MV-4-11 (cell line): ENCODE measurements around the gene ENOSF1.
A peak's percentile ranks its signal among the peaks of the same experiment; 100 is the strongest.

Source experiments
- DNase-seq: peaks from one replicate; lab custom pipeline; 2025; lab: John Stamatoyannopoulos, UW

Gene ENOSF1

DNA sequence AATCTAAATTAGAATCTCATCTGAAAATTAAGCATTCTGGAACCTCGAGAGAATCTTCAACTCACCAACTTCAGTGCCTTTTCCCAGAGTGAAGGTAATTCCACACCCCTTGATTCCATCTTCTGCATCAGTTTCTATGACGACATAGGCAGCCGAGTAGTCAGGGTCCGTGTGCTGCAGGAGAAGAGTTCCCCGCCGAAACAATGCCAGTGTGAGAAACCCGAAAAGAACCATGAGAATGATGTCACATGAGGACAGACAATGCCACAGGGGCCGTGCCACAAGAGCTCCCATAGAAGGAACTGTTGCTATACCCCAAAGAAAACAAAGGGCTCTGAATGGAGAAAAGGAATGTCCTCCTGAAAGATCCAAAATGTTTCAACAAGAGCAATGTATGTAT lies 6.0 kb downstream of the ENOSF1 start:
- no peak for DNase-seq

DNA sequence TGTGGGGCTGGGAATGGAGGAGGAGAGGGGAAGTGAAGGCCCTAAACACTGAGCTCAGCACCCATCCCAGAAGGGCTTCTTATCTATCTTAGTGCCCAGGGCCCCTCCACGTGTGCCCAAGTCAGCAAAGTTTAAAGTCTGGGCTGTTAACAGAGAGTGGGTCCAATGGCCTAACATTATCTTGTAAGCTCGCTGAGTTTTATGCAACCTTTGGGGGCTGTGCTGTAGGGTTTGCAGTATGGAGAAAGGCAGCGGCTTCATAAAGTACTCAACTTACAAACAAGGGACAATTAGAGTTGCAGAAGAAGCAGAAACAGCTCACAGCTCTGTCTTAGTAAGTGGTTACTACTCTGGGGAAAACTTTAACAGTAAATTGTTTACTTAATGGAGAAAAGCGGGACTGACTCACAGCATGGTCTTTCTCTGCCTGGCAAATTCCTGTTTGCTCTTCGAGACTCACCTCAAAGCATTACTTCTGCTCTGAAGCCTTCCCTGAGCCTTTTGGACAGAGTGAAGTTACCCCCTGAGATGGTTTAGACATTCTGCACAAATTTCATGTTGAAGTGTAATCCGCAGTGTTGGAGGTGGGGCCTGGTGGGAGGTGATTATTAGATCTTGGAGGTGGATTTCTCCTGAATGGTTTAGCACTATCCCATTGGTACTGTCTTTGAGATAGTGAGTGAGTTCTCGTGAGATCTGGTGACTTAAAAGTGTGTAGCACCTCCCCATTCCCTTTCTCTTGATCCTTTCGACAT lies 9.0 kb downstream of the ENOSF1 start:
- no peak for DNase-seq

DNA sequence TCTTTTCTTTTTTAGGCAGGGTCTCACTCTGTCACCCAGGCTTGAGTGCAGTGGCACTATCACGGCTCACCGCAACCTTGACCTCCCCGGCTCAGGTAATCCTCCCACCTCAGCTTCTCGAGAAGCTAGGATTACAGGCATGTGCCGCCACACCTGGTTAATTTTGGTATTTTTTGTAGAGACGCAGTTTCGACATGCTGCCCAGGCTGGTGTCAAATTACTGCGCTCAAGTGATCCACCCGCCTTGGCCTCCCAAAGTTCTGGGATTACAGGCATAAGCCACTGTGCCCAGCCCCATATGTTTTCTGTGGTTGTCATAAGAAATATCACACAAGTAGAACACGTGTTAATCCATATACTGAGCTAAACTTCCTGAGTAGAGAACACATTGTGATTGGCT lies 14.6 kb downstream of the ENOSF1 start:
- no peak for DNase-seq

DNA sequence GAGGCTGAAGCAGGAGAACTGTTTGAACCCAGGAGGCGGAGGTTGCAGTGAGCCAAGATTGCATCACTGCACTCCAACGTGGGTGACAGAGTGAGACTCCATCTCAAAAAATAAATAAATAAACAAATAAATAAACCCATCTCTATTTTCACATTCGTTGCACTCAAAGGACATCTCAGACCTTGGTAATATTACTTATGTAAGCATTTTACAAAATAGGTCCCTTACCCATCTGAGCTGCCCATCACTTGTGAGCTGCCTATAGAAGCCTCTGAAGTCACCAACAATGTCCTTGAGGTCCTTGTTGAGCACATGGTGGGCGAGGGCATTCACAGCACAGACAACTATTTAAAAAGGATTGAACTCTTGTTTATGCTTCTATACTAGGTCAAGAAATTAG lies 15.4 kb downstream of the ENOSF1 start:
- DNase-seq, result no peak

DNA sequence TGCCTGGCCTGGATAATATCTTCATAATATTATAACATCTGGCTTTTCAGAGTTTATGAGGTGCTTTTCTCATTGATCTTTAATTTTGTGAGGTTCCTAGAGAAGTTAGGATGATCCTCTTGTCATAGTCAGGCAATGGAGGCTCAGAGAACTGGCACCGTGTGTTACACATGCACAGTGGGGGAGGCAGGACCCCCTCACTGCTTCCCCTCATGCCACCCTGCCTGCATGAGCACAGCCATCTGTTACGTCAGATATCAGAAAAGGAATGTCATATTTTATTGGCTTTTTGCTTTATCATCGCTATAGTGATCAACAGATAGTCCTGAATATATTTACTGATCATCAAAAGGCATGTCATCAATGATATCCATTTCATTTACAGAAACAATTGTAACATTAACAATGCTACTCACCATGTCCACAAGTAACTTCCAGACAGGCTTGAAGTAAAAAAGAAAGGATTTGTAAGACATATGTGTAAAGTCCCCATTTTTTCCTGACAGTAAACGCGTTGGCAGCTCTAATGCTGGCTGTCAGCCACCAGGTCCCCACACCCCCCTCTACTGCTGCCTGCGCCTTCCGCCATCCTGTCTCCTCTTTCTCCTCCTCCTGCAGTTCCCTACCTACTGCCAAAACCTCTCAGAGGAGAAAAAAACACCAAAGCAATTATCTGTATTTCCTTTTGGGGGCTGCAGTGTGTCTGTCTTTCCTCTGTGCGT lies 18.8 kb downstream of the ENOSF1 start:
- DNase-seq, result no peak

DNA sequence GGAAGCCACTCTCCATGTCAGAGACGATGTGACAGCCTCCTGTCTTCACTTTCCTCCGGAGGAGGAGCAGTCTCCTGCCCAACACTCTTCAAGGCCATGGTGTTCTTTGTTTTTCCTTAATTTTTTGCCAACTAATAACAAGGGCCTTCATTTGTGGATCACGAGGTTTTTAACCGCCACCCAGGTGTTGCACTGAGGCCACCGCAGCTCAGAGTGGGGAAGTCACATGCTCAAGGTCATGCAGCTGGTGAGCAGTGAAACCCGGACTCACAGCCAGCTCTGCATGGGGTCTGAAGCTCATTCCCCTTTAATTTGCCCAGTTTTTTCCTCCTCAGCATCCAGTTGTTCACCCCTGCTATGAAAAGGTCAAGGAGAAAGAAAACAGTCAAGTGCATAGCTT lies 19.6 kb downstream of the ENOSF1 start:
- no peak for DNase-seq

DNA sequence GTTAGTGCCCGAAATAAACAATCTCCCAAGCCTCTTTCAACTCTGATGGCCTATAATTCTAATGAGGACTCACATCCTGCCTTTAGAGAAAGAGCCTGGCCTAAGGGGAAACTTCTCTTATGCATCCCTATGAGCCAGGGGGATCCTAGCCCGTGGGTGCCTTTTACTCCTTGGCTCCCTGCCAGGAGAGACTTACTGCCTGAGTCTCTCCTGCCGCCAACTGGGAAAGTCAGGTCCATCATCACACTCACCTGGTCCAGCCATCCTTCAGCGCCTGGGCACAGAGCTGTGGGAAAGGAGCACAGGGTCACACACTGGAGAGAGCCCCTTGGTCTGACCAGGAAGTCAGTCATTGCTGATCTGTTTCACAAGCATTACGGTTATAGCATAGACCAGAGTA lies 24.1 kb downstream of the ENOSF1 start:
- peak; percentile 28 for DNase-seq

DNA sequence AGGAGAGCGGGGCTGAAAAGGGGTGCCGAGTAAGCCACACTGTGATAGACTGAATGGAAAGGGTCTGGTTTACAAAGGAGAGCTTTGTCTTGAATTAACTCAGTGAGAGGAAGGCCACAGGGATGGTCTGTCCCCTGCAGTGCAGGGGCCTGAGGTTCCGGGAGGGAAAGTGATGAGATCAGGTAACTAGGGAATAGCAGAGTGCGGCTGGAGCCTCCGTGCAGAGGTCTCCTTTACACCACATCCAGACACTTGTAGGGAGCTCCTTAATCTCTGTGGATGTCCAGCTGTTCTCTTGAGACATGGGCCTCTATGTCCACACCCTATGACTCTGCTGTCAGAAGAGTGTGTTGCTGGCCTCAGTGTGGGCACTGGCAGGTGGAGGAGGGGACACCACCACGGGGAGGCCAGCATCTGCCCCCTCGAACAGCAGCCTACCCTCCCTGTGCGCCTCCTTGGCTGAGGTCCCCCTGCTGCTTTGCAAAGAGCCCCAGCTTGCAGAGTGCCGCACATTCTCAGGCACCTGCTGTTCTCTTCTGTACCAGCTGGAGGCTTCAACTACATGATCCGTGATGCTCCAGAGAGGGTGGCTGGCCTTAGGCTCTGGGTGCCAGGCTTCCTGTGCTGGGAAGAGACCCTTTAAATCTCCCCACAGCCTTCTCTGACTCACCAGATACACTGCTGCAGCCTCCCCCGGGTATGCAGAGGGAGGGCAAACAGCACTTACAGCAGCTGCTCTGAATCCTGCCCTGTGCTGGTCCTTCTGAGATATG lies 25.9 kb downstream of the ENOSF1 start:
- DNase-seq, result no peak

DNA sequence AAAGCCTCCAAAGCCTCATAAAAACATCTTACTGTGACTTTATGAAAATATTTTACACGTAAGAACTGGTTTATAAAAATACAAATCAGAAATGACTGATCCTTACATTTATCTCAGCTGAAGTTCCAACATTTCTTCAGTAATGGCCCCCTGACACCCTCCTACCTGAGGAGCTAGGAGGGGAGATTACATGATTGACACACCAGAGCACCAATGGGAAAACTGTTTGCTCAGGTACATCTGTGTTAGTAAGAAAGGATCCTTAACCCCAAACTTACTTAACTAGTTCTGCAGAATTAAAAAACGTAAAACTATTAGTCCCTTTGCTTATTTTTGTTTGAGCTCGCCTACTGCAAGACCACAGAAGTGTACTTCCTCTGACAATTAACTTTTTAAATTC lies 27.0 kb downstream of the ENOSF1 start:
- DNase-seq, result no peak

DNA sequence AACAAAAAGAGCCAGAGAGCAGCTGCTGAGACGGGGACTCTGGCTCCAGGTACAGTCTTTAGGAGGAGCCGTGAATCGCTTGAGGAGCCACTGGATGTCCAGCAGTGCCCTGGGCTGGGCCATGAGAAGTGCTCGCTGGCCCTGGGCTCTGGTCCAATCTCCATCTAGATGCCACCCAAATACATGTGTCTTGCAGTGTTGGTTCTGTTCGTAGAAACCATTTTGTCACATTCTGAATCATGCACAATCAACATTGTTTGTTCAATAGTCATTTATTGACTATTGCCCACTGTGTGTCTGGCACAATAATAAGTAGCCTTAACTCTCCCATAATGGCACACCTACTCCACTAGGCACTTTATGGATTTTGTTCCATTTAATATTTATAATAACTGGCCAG lies 28.9 kb downstream of the ENOSF1 start:
- no peak for DNase-seq

DNA sequence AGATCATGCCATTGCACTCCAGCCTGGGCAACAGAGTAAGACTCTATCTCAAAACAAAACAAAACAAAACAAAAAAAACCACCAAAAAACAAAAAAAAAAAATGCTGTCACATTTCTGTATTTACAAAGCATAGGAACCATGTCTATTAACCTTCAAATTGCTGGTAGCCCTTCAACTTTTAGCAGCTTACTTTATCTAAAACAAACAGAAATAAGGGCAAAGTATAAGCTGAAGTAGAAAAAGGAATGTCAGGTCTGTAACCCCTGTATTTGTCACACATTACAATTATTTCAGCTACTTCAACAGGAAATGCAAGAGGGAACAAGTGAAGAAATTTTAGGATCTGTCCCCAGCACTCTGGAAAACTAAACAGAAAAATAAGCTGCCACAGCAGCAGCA lies 29.6 kb downstream of the ENOSF1 start:
- DNase-seq, result no peak

DNA sequence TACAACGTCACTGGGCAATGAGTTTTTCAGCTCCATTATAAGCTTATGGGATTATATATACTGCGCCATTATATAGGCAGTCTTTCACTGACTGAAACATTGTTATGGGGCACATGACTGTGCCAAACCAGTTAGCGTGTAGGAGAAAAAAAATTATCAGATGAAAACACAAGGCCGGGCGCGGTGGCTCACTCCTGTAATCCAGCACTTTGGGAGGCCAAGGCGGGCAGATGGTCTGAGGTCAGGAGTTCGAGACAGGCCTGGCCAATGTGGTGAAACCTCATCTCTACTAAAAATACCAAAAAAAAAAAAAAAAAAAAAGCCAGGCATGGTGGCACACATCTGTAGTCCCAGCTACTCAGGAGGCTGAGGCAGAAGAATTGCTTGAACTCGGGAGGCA lies 30.0 kb downstream of the ENOSF1 start:
- peak; percentile 19 for DNase-seq

DNA sequence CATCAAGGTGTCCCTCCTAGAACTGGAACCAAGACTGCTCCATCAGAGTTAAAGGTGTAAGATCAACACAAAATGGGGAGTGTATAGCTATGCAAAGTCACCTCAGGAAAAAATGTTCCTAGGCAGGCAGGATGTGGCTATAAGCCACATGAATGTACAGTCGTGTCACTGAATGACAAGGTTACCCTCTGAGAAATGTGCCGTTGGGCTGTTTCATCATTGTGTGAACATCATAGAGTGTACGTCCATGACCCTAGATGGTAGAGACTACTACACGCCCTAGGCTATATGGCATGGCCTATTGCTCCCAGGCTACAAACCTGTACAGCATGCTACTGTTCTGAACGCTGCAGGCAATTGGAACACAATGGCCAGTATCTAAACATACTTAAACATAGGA lies 30.4 kb downstream of the ENOSF1 start:
- DNase-seq, result no peak

DNA sequence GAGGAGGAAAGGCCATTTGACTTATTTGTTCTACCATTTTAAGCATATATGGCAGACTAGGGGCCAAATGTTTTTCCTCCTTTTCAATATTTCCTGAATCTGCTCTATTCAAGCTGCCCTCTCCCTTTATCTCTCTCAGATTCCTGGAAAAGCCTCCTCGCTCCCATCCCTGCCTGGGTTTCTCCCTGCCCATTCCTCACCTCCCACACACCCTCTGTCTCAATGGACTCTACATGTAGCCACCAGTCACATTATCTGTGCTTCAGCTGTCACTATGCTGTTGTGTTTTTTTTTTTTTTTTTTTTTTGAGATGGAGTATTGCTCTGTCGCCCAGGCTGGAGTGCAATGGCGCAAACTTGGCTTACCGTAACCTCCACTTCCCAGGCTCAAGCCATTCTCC lies 32.0 kb downstream of the ENOSF1 start:
- DNase-seq, result no peak

DNA sequence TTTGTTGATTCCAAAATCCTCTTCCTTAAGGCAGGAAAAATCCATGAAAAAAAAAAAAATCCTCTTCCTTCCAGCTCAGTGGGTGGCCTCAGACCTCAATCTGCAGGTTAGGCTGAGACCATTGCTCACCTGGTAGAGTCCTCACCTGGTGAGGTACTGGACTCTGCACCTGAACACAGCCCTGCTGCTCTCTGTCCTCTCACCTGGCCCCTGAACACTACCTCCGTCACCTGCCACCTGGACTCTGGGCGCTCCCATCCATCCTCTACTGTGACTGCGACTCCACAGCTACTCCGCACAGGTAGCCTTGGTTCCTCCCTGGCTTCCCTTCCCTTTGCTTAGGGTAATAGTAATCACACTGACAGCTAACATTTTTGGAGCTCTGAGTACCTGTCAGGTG lies 32.9 kb downstream of the ENOSF1 start:
- no peak for DNase-seq

DNA sequence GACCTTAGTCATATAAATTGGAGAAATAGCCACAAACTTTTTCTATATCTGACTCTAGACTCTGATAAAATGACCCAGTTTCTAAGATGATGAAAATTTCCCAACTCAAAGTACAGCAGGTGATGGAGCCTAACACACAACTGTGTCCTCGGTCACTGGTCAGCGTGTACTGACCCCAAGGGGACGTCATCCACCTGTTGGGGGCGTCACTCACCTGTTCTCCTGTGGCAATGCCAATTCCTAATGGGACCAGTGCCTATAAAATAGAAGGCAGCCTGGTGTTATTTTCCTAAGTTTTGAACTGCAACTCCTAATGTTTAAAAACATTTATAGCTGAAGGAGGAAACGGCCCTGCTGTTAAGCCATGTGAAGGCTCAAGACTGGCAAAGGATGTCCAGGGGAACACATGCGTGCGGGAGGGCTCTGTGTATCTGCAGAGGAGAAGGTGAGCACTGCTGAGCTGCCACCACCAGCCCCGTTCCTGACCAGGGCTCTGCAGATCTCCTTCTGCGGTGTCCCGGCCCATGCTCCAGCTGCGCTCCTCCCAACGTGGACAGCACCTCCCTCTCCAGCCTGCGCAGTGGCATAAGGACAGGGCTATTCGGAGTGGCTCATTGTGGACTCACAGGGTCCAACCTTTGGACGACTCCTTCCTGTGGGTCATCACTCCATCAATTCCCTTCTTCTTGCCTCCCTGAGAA lies 33.8 kb downstream of the ENOSF1 start:
- no peak for DNase-seq

DNA sequence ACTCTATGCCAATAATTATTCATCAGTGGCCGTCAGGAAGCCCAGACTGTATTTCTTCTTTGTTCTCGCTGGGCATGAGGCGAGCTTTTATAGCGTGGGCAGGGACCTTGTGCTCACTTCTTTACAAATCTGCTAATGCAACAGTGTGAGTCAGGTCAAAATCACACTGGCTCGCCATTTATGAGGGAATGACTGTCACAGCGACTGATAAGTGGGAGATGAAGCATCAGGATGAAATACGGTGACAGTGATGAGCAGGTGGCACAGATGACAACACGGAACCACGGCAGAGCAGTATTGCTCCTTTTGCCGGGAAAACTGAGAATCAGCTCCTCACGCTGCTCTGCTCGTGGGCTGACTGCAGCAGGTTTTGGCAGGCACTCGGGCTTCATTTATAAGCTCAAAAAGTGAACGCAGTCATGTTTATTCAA lies 34.5 kb downstream of the ENOSF1 start:
- no peak for DNase-seq

DNA sequence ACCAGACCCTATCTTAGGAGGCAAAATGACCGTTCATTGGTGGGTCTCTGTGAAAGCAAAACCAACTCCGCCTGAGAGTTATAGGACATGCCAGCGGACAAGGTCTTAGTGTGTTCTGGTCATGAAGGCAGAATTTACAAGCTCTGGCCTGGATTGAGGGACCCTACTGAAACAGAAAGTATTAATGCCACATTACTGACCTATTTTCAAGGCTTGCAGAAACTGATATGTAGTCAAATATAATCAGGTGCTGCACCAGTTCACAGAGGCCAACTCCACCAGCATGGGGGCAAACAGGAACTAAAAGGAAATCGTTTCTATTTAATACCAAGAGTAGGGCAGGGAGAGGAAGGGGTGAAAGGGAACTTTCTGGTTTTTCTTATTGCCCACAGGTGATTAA lies 35.3 kb downstream of the ENOSF1 start:
- DNase-seq, result no peak

DNA sequence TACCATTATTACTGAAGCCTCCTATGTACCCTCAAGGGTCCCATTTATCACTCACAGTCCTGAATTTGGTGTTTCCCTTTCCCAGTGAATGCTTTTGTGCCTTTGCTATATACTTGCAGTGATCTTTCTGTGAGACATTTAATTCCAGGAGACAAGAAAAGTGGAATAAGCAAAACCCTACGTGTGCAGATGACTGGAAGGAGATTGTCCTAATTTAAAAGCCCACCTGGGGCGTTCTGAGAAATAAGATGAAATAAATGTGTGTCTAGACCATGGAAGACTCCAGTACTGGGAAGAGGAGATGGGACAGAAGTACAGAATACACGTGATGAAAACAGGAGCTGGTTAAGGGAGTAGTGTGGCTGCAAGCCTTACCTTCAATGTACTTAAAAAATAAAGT lies 35.7 kb downstream of the ENOSF1 start:
- DNase-seq, result no peak

DNA sequence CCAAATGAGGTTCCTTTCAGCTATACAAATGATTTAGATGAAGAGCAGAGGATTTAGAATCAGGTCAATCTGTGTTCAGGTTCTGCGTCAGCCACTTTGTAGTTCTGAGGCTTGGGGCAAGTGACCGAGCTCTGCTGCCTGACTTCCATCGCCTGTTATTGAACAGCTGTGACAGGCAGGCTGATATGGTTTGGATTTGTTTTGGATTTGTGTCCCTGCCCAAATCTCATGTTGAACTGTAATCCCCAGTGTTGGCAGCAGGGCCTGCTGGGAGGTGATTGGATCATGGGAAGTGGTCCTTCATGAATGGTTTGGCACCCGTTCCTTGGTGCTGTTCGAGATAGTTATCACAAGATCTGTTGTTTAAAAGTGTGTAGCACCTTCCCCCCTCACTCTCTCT lies 36.4 kb downstream of the ENOSF1 start:
- DNase-seq, result no peak

DNA sequence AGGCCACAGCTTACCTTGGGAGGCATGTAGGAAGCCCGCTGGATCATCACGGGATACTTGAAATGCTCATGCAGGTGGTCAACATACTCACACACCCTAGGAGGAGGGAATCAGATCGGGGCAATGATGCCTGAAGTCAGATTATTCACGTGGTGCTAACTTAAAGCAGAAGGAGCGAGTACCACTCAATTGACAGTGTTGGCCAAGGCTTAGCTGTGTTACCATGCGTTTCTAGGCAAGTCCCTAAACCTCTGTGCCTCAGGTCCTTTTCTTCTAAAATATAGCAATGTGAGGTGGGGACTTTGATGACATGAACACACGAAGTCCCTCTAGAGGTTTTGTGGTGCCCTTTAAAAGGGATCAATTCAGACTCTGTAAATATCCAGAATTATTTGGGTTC lies 37.1 kb downstream of the ENOSF1 start:
- DNase-seq, result no peak

DNA sequence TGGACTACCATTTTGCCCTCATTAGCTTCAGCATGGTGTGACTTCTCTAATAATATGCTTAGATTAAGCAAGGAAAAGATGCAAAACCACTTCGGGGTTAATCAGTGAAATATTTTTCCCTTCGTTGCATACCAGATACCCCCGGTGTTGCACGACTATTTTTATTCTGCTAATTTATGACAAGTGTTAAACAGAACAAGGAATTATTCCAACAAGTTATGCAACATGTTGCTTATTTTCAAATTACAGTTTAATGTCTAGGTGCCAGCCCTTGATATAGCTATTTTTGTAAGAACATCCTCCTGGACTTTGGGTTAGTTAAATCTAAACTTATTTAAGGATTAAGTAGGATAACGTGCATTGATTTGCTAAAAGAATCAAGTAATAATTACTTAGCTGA lies 38.7 kb downstream of the ENOSF1 start:
- DNase-seq, result no peak
